Chondrocyte (in vitro differentiated cells): ENCODE measurements around the gene HCN4. TPM values are rescaled to one million over a fixed set of nuclear protein-coding genes. Genes with fewer than 3 reads are reported as not detected.
A peak's percentile ranks its signal among the peaks of the same experiment; 100 is the strongest.

Experiments used
- DNase-seq: peaks from one replicate; pipeline ENCODE4 v3.0.0; 2021; ENCODE audit warnings: mixed read lengths, low spot score
- H3K27ac Mint-ChIP-seq: one replicate; pipeline ENCODE4 v1.8.0; 2021; ENCODE audit warnings: mild to moderate bottlenecking, moderate library complexity, mixed read lengths; ENCODE audit not compliant: unreplicated experiment
- H3K27me3 Mint-ChIP-seq: 2 replicates; pipeline ENCODE4 v1.8.0; 2021; ENCODE audit warnings: low read depth, mixed read lengths
- H3K36me3 Mint-ChIP-seq: 2 replicates; pipeline ENCODE4 v1.8.0; 2021; ENCODE audit warnings: low read depth, mixed read lengths
- H3K4me1 Mint-ChIP-seq: 2 replicates; pipeline ENCODE4 v1.8.0; 2021; ENCODE audit warnings: low read depth, mild to moderate bottlenecking, mixed read lengths
- H3K4me3 Mint-ChIP-seq: one replicate; pipeline ENCODE4 v1.8.0; 2021; ENCODE audit warnings: mild to moderate bottlenecking, moderate library complexity, mixed read lengths; ENCODE audit not compliant: unreplicated experiment
- H3K9me3 Mint-ChIP-seq: 2 replicates; pipeline ENCODE4 v1.8.0; 2021; ENCODE audit warnings: low read depth, mixed read lengths
- CTCF ChIP-seq: fragments of 200-600 bp; sonication (generic); IDR thresholded peaks from 2 replicates; pipeline ENCODE4 v1.5.0; 2021; ENCODE audit warnings: antibody characterized with exemption, mild to moderate bottlenecking, moderate library complexity
- total RNA-seq: library from RNA; stranded (reverse); gene quantifications from 3 replicates; pipeline ENCODE4 v1.2.1, GENCODE V29; 2021

The HCN4 gene
- total RNA-seq, 1 donor from 2014 or later, result 0.05 TPM

GRCh38 chr15:73326157-73326556 is 42.6 kb downstream of the HCN4 start:
- Mint-ChIP-seq H3K27ac (no peak overlapping the region), H3K9me3 (no peaks in the 10 kb centered on the region), H3K4me3 (no peak overlapping the region), H3K36me3 (no peaks in the 10 kb centered on the region), H3K27me3 (peaks cover 7% of the 10 kb centered on the region), H3K4me1 (peaks cover 7% of the 10 kb centered on the region)
- peak; percentile 12 for DNase-seq
- no peak for TF ChIP-seq CTCF

GRCh38 chr15:73325191-73325861 is 43.4 kb downstream of the HCN4 start:
- DNase-seq, result peak; percentile 68
- Mint-ChIP-seq H3K9me3 (no peaks in the 10 kb centered on the region), H3K27ac (peak overlapping the region; percentile 45), H3K36me3 (no peaks in the 10 kb centered on the region), H3K4me1 (peaks cover 7% of the 10 kb centered on the region), H3K27me3 (peaks cover 7% of the 10 kb centered on the region), H3K4me3 (no peak overlapping the region)
- TF ChIP-seq CTCF, result peak; percentile 56

- no peaks in the 10 kb centered on the region for H3K9me3 Mint-ChIP-seq
- peaks cover 7% of the 10 kb centered on the region for H3K27me3 Mint-ChIP-seq
- no peak for TF ChIP-seq CTCF
- peaks cover 7% of the 10 kb centered on the region for H3K4me1 Mint-ChIP-seq
- H3K4me3 Mint-ChIP-seq, result no peak overlapping the region
- H3K27ac Mint-ChIP-seq, result no peak overlapping the region
- H3K36me3 Mint-ChIP-seq, result no peaks in the 10 kb centered on the region
- peak; percentile 65 for DNase-seq
Observed at GRCh38 chr15:73324496-73325170, 44.1 kb downstream of the HCN4 start.

GRCh38 chr15:73323956-73324355 is 44.8 kb downstream of the HCN4 start:
- TF ChIP-seq CTCF, result no peak
- H3K27ac Mint-ChIP-seq, result no peak overlapping the region
- H3K9me3 Mint-ChIP-seq, result no peaks in the 10 kb centered on the region
- H3K4me3 Mint-ChIP-seq, result no peak overlapping the region
- no peaks in the 10 kb centered on the region for H3K36me3 Mint-ChIP-seq
- peaks cover 7% of the 10 kb centered on the region for H3K4me1 Mint-ChIP-seq
- peak; percentile 89 for DNase-seq
- peaks cover 9% of the 10 kb centered on the region for H3K27me3 Mint-ChIP-seq

GRCh38 chr15:73323374-73323955 is 45.3 kb downstream of the HCN4 start:
- H3K9me3 Mint-ChIP-seq, result no peaks in the 10 kb centered on the region
- DNase-seq, result no peak

More at GRCh38 chr15:73323374-73323955, 45.3 kb downstream of the HCN4 start:
- Mint-ChIP-seq H3K4me1 (peaks cover 7% of the 10 kb centered on the region), H3K36me3 (no peaks in the 10 kb centered on the region), H3K4me3 (no peak overlapping the region), H3K27me3 (peaks cover 9% of the 10 kb centered on the region), H3K27ac (no peak overlapping the region)
- no peak for TF ChIP-seq CTCF
